PC-3 (cell line): Measurements from ENCODE around the gene TREH. TPM values are rescaled to one million over a fixed set of nuclear protein-coding genes. Genes with fewer than 3 reads are reported as not detected.

Source experiments
- ATAC-seq: fragments of 200-7000 bp; cut with Tn5 transposase; 2 replicates; pipeline ENCODE4 v1.9.1; 2020; ENCODE audit warnings: mild to moderate bottlenecking, moderate library complexity
- BruUV-seq: library from RNA; stranded (reverse); fragments of 400-500 nt; replicated peaks from 2 replicates; lab custom pipeline; 2021; lab: Mats Ljungman, UMichigan
- CTCF ChIA-PET: fragments of 300-600 bp; sonication (Branson Sonifier 250); formaldehyde crosslinking; loops from one replicate; lab custom pipeline; 2022; ENCODE audit warnings: antibody characterized with exemption; lab: Charles Lee
- POLR2A ChIA-PET: fragments of 300-600 bp; sonication (Branson Sonifier 250); formaldehyde crosslinking; loops from one replicate; lab custom pipeline; 2022; ENCODE audit warnings: antibody characterized with exemption; ENCODE audit not compliant: unreplicated experiment; lab: Charles Lee
- DNase-seq: peaks from one replicate; pipeline ENCODE4 v3.0.0-alpha.2; 2015
- H2AFZ ChIP-seq: fragments of 300-600 bp; sonication (generic); 2 replicates; pipeline ENCODE4 v1.6.0; 2016; ENCODE audit warnings: antibody characterized with exemption, low read length
- H3F3A ChIP-seq: fragments of 300-600 bp; sonication (generic); one replicate; pipeline ENCODE4 v1.6.0; 2017; ENCODE audit warnings: antibody characterized with exemption, low read length, control low read depth, mild to moderate bottlenecking; ENCODE audit not compliant: unreplicated experiment
- H3K27ac ChIP-seq: fragments of 300-600 bp; sonication (generic); 2 replicates; pipeline ENCODE4 v1.5.1; 2016; ENCODE audit warnings: mild to moderate bottlenecking, low read length
- H3K27me3 ChIP-seq: fragments of 300-600 bp; sonication (generic); 2 replicates; pipeline ENCODE4 v1.6.1; 2016; ENCODE audit warnings: low read length, mixed read lengths
- H3K36me3 ChIP-seq: fragments of 300-600 bp; sonication (generic); 2 replicates; pipeline ENCODE4 v1.6.1; 2016; ENCODE audit warnings: low read depth, mixed run types, low read length, mixed read lengths
- H3K4me1 ChIP-seq: fragments of 300-600 bp; sonication (generic); 2 replicates; pipeline ENCODE4 v1.5.1; 2016; ENCODE audit warnings: low read length; ENCODE audit not compliant: insufficient read depth
- H3K4me2 ChIP-seq: fragments of 300-600 bp; sonication (generic); 2 replicates; pipeline ENCODE4 v1.6.0; 2016; ENCODE audit warnings: low read length
- H3K4me3 ChIP-seq: fragments of 300-600 bp; sonication (generic); 2 replicates; pipeline ENCODE4 v1.5.1; 2016; ENCODE audit warnings: mild to moderate bottlenecking, low read length, mixed read lengths
- H3K79me2 ChIP-seq: fragments of 300-600 bp; sonication (generic); 2 replicates; pipeline ENCODE4 v1.6.1; 2017; ENCODE audit warnings: low read length, mixed read lengths
- H3K9ac ChIP-seq: fragments of 300-600 bp; sonication (generic); 2 replicates; pipeline ENCODE4 v1.6.0; 2016; ENCODE audit warnings: mild to moderate bottlenecking, low read length
- H3K9me2 ChIP-seq: fragments of 300-600 bp; sonication (generic); replicated peaks from 2 replicates; pipeline ENCODE4 v1.6.1; 2016; ENCODE audit warnings: mixed run types, low read length, mixed read lengths
- H3K9me3 ChIP-seq: fragments of 300-600 bp; sonication (generic); 2 replicates; pipeline ENCODE4 v1.6.1; 2016; ENCODE audit warnings: low read length, mixed read lengths
- H4K20me1 ChIP-seq: fragments of 300-600 bp; sonication (generic); 2 replicates; pipeline ENCODE4 v1.6.1; 2016; ENCODE audit warnings: low read length, mixed read lengths
- CTCF ChIP-seq: fragments of 300-600 bp; sonication (generic); conservative IDR thresholded peaks from 2 replicates; pipeline ENCODE4 v1.5.1; 2017; ENCODE audit warnings: antibody characterized with exemption, low read depth, mild to moderate bottlenecking, low read length
- EZH2 ChIP-seq: fragments of 300-600 bp; sonication (generic); IDR thresholded peaks from one replicate; pipeline ENCODE4 v1.6.1; 2017; ENCODE audit warnings: antibody characterized with exemption, mild to moderate bottlenecking, low read length; ENCODE audit not compliant: unreplicated experiment
- EZH2phosphoT487 ChIP-seq: fragments of 300-600 bp; sonication (generic); IDR thresholded peaks from 2 replicates; pipeline ENCODE4 v1.6.1; 2018; ENCODE audit warnings: mild to moderate bottlenecking, antibody characterized with exemption, low read length, borderline replicate concordance
- intact Hi-C: fragments of 100-400 bp; cut with micrococcal nuclease; formaldehyde crosslinking; loops from 2 replicates; pipeline ENCODE4 v1.9.0; 2023
- total RNA-seq: library from RNA; depleted of rRNA; stranded (reverse); fragments of >200 nt; gene quantifications from 2 replicates; pipeline ENCODE4 v1.2.3, GENCODE V29; 2014

The TREH gene
- total RNA-seq, 1 experiment from 2014 or later: not detected

GRCh38 chr11:118674082-118674435 is 5.4 kb downstream of the TREH start:
- Histone ChIP-seq H3K9ac (no peak overlapping the region), H2AFZ (no peak overlapping the region), H3K27me3 (peaks cover 6% of the 10 kb centered on the region; the same call in 1 of the 2 replicates), H3K9me2 (no peaks in the 10 kb centered on the region), H3K4me3 (no peak overlapping the region), H3F3A (no peaks in the 10 kb centered on the region), H3K4me1 (no peaks in the 10 kb centered on the region), H3K9me3 (no peaks in the 10 kb centered on the region), H4K20me1 (no peaks in the 10 kb centered on the region), H3K36me3 (no peaks in the 10 kb centered on the region), H3K79me2 (no peaks in the 10 kb centered on the region), H3K4me2 (no peak overlapping the region), H3K27ac (no peak overlapping the region)
- no TSS peak for BruUV-seq
- intact Hi-C loops: no loop called here
- ChIA-PET CTCF (no interaction called here), POLR2A (no interaction called here)
- no peak for DNase-seq
- TF ChIP-seq EZH2phosphoT487 (no peak), CTCF (no peak), EZH2 (no peak)
- no peak for ATAC-seq

GRCh38 chr11:118673361-118674081 is 5.9 kb downstream of the TREH start:
- Histone ChIP-seq H3K4me2 (no peak overlapping the region), H4K20me1 (no peaks in the 10 kb centered on the region), H3K4me3 (no peak overlapping the region), H3K9me2 (no peaks in the 10 kb centered on the region), H3K79me2 (no peaks in the 10 kb centered on the region), H3K36me3 (no peaks in the 10 kb centered on the region), H3K4me1 (no peaks in the 10 kb centered on the region), H2AFZ (no peak overlapping the region), H3F3A (no peaks in the 10 kb centered on the region), H3K27me3 (peaks cover 6% of the 10 kb centered on the region; the same call in 1 of the 2 replicates), H3K9ac (no peak overlapping the region), H3K9me3 (no peaks in the 10 kb centered on the region), H3K27ac (no peak overlapping the region)
- no peak for TF ChIP-seq EZH2phosphoT487
- TF ChIP-seq EZH2: no peak
- no peak for TF ChIP-seq CTCF
- ATAC-seq (no peak), DNase-seq (no peak)
- intact Hi-C loops: no loop called here
- BruUV-seq: no TSS peak
- POLR2A ChIA-PET: no interaction called here
- CTCF ChIA-PET: no interaction called here

DNA sequence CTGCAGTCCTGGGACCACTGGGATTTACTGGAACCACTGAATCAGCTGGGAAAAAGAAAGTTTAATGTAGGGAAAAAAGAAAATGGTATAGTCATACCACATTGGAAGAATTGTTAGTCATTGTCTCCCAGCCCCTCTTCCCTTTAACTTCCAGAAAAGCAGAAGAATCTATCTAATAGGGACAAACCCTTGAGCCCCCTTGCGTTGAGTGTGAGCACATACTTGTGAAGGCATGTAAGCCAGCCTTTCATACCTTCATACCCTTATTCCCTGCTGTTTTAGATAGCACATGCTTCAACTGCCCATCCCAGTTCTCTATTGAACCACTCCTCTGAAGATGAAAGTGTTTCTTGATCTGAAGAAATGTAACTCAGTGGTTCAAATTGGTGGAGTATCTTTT is 6.6 kb downstream of the TREH start:
- intact Hi-C loops: no loop called here
- H3K9ac ChIP-seq: no peak overlapping the region
- DNase-seq (peak; percentile 50), ATAC-seq (peak; percentile 74)
- H3K27ac ChIP-seq: no peak overlapping the region
- ChIA-PET POLR2A (no interaction called here), CTCF (no interaction called here)
- no peaks in the 10 kb centered on the region for H3K79me2 ChIP-seq
- H3K4me1 ChIP-seq: no peaks in the 10 kb centered on the region
- H2AFZ ChIP-seq: no peak overlapping the region
- no peaks in the 10 kb centered on the region for H3F3A ChIP-seq
- H3K36me3 ChIP-seq: no peaks in the 10 kb centered on the region
- no peaks in the 10 kb centered on the region for H3K9me3 ChIP-seq
- H3K27me3 ChIP-seq: peaks cover 6% of the 10 kb centered on the region; the same call in 1 of the 2 replicates
- H3K4me3 ChIP-seq: no peak overlapping the region
- TF ChIP-seq CTCF (peak; percentile 53), EZH2 (no peak)
- H4K20me1 ChIP-seq: no peaks in the 10 kb centered on the region
- no peak overlapping the region for H3K4me2 ChIP-seq
- no TSS peak for BruUV-seq
- H3K9me2 ChIP-seq: no peaks in the 10 kb centered on the region
